ENCODE measurements around the gene SRGAP2C.
"Not testable (repeated sequence)": the region's sequence is repeated elsewhere in the genome, so short reads cannot be mapped to it uniquely, and the experiment has no call there.

The SRGAP2C gene

DNA sequence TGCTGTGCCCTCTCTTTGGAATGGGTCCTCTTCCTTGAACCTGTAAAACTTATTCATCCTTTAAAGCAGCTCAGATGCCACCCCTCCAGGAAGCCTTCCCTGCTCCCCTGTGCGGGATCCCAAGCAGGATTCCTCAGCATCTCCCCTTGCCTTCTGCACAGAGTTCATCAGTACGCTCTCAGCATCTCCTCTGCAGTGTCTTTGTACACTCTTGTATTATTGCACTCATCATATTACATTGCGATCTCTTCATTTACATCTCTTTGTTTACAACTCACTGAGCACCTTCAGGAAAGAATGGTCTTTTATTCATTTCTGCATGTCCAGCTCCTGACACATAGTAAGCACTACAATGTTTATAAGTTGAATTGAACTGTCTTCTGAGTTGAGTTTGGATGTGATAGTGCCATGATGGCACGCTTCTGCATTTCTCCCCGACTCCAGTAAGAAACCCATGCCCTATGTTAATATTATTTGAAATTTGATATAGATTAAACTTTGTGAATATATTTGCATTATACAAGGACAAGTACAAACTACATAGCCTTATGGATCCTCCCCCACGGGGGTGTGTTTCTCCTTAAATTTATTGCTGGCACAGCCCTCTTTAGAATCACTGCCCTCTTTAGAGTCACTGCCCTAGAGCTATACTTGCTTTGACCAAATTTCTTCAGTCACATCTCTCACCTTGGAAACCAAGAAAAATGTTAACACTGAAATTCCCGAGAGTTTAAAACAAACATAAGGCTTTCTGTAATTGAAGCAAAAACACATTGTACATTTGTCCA, 12.5 kb downstream of the SRGAP2C start:
- H3K9me3 ChIP-seq (ENCODE audit: control insufficient read depth, low read depth, low read length); H3K4me1 ChIP-seq (ENCODE audit: control insufficient read depth, low read depth, low read length); H3K36me3 ChIP-seq (ENCODE audit: control insufficient read depth, low read depth, low read length); H3K27me3 ChIP-seq (ENCODE audit: control insufficient read depth, insufficient read depth, low read length); H3K4me3 ChIP-seq (ENCODE audit: low read length); H3K27ac ChIP-seq (ENCODE audit: low read length); H3K9ac ChIP-seq (ENCODE audit: low read length): not testable (repeated sequence)

DNA sequence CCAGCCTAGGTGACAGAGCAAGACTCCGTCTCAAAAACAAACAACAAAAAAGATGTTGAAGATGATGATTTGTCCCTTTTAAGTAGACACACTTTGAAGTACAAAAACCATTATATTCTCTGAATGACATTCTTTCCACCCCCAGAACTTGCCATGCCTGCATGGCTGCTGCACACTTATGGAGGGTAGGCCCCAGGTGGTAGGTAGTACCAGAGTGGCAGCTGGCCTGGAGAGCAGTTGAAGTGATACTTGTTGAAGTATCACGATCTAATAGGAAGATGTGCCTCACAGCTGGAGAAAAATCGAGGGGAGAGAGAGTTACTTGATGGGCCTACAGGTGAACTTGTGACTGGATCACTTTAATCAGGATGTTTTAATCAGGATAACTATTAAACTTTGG, 15.0 kb downstream of the SRGAP2C start:
- not testable (repeated sequence) for H3K4me3 ChIP-seq (ENCODE audit: low read length); H3K9me3 ChIP-seq (ENCODE audit: control insufficient read depth, low read depth, low read length); H3K27ac ChIP-seq (ENCODE audit: low read length); H3K36me3 ChIP-seq (ENCODE audit: control insufficient read depth, low read depth, low read length); H3K9ac ChIP-seq (ENCODE audit: low read length); H3K4me1 ChIP-seq (ENCODE audit: control insufficient read depth, low read depth, low read length); H3K27me3 ChIP-seq (ENCODE audit: control insufficient read depth, insufficient read depth, low read length)

DNA sequence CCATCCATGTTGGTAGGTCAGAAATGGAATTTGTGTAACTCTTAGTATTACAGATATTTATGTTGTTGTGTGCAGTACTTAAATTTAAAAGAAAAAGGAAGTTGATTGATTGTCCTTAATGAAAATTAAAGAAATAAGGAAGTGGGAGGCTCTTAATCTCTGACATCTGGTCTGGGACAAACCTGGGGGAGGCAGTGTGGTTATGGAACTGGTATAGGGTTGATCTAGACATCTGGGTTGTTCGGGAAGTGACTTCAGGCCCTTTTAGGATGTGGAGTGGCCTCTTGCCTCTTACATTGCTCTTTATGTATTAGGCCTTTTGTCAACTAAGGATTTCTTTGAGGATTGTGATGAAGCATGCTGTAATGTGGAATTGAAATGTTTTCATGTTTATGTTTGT, 15.5 kb downstream of the SRGAP2C start:
- not testable (repeated sequence) for H3K27me3 ChIP-seq (ENCODE audit: control insufficient read depth, insufficient read depth, low read length); H3K27ac ChIP-seq (ENCODE audit: low read length); H3K4me1 ChIP-seq (ENCODE audit: control insufficient read depth, low read depth, low read length); H3K9me3 ChIP-seq (ENCODE audit: control insufficient read depth, low read depth, low read length); H3K36me3 ChIP-seq (ENCODE audit: control insufficient read depth, low read depth, low read length); H3K4me3 ChIP-seq (ENCODE audit: low read length); H3K9ac ChIP-seq (ENCODE audit: low read length)

- not testable (repeated sequence) for H3K27ac ChIP-seq (ENCODE audit: low read length); H3K36me3 ChIP-seq (ENCODE audit: control insufficient read depth, low read depth, low read length); H3K27me3 ChIP-seq (ENCODE audit: control insufficient read depth, insufficient read depth, low read length); H3K4me1 ChIP-seq (ENCODE audit: control insufficient read depth, low read depth, low read length); H3K9ac ChIP-seq (ENCODE audit: low read length); H3K4me3 ChIP-seq (ENCODE audit: low read length); H3K9me3 ChIP-seq (ENCODE audit: control insufficient read depth, low read depth, low read length)
Observed at GRCh38 chr1:121200985-121201981, 16.5 kb downstream of the SRGAP2C start.

GRCh38 chr1:121202986-121203385, 18.2 kb downstream of the SRGAP2C start:
- not testable (repeated sequence) for H3K36me3 ChIP-seq (ENCODE audit: control insufficient read depth, low read depth, low read length); H3K9ac ChIP-seq (ENCODE audit: low read length); H3K4me3 ChIP-seq (ENCODE audit: low read length); H3K27ac ChIP-seq (ENCODE audit: low read length); H3K9me3 ChIP-seq (ENCODE audit: control insufficient read depth, low read depth, low read length); H3K4me1 ChIP-seq (ENCODE audit: control insufficient read depth, low read depth, low read length); H3K27me3 ChIP-seq (ENCODE audit: control insufficient read depth, insufficient read depth, low read length)

DNA sequence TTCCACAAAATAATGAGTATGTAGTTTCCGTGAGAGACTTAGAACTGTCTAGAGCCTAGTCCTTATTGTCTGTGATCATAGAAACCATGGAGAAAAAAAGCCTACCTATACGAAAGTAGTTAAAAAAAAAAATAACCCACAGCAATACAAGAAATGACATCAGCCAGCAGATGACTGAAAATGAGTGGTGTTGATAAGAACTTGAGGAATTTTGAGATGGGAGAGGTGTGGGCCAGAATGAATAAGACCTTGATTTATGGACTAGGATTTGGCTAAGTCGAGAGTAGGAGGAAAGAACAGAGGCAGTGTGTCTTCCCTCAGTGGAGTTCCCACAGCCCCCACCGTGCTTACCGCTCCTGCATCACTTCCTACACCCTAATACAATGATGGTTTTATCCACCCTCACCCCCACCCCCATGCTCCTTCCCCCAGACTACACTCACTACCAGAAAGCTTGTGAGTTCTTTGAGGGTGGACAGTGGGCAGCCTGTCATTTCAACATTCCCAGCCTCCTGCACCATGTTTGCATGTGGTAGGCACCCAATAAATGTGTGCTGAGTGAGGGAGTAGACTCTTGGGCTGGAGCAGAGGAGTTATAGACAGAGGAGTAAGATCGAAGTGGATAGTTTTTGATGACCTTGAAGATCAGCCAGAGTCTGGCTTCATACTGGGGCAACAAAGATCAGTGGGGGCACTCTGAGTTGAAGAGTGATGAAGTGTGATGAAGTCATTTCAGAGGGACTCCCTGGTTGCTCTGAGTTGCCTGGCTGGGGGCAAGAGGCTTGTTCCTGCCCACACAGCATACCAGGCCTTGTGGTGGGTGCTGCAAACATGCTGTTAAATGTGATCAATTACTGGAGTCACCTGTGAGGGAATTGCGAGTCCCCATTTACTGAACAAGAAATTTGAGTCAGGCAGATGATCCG, 21.3 kb downstream of the SRGAP2C start:
- H3K27ac ChIP-seq (ENCODE audit: low read length); H3K4me3 ChIP-seq (ENCODE audit: low read length); H3K9me3 ChIP-seq (ENCODE audit: control insufficient read depth, low read depth, low read length); H3K36me3 ChIP-seq (ENCODE audit: control insufficient read depth, low read depth, low read length); H3K9ac ChIP-seq (ENCODE audit: low read length); H3K27me3 ChIP-seq (ENCODE audit: control insufficient read depth, insufficient read depth, low read length); H3K4me1 ChIP-seq (ENCODE audit: control insufficient read depth, low read depth, low read length): not testable (repeated sequence)

DNA sequence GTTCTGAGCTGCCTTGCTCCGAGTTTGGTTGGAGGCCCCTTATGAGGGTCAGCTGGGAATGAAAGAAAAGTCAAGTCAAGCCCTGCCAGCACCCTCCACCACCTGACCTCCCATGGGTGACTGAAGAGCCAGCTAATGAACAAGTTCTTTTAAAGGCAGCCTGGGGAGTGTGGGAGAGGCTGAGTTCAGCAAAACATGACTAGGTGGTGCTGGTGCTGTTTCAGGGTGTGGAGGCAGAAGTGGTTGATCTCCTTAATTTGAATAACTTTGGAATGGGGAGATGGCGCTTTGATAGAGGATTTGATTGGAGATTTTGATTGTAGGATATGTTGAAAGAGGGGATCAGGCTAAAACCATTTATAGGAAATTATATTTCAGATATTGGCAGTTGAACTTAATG, 22.6 kb downstream of the SRGAP2C start:
- H3K4me3 ChIP-seq (ENCODE audit: low read length); H3K27ac ChIP-seq (ENCODE audit: low read length); H3K9ac ChIP-seq (ENCODE audit: low read length); H3K9me3 ChIP-seq (ENCODE audit: control insufficient read depth, low read depth, low read length); H3K36me3 ChIP-seq (ENCODE audit: control insufficient read depth, low read depth, low read length); H3K4me1 ChIP-seq (ENCODE audit: control insufficient read depth, low read depth, low read length); H3K27me3 ChIP-seq (ENCODE audit: control insufficient read depth, insufficient read depth, low read length): not testable (repeated sequence)

DNA sequence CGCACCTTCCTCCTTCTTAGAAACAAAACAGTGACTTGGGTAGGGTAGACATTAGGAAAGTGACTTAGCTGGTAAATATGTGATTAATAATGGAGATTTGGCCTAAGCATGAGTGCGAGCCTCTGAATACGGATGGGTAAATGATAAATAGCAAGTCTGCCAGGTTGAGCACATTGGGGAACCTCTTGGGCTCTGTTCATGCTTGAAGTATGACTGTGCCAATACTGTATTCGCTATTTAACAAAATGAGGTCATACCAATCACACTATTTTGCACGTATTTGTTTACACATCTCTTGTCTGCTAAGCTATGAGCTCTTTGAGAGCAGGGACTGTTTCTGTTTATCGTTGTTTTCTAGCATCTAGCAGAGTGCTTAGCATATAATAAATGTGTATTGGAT, 23.6 kb downstream of the SRGAP2C start:
- not testable (repeated sequence) for H3K4me3 ChIP-seq (ENCODE audit: low read length); H3K4me1 ChIP-seq (ENCODE audit: control insufficient read depth, low read depth, low read length); H3K27me3 ChIP-seq (ENCODE audit: control insufficient read depth, insufficient read depth, low read length); H3K9ac ChIP-seq (ENCODE audit: low read length); H3K9me3 ChIP-seq (ENCODE audit: control insufficient read depth, low read depth, low read length); H3K27ac ChIP-seq (ENCODE audit: low read length); H3K36me3 ChIP-seq (ENCODE audit: control insufficient read depth, low read depth, low read length)

GRCh38 chr1:121210778-121211177, 26.0 kb downstream of the SRGAP2C start:
- H3K4me1 ChIP-seq (ENCODE audit: control insufficient read depth, low read depth, low read length); H3K27me3 ChIP-seq (ENCODE audit: control insufficient read depth, insufficient read depth, low read length); H3K36me3 ChIP-seq (ENCODE audit: control insufficient read depth, low read depth, low read length); H3K4me3 ChIP-seq (ENCODE audit: low read length); H3K27ac ChIP-seq (ENCODE audit: low read length); H3K9me3 ChIP-seq (ENCODE audit: control insufficient read depth, low read depth, low read length); H3K9ac ChIP-seq (ENCODE audit: low read length): not testable (repeated sequence)

DNA sequence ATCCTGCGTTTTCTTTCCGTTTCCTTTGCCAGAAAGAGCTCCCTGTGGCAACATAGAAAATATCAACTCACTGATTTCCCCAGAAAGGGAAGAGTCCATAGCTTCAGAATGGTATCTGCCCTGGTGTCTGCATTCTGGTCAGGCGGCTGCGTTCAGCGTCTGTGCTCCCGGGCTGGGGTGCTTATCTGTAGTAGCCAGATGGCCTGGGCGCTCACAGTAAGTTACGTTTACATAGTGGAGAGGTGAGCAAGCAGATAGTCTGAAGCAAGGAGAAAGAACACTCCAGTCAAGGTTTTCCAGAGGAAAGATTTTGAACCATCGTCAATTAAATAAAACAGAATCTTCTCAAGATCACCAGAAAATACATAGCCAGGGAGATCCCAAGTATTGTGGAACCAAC, 28.7 kb downstream of the SRGAP2C start:
- H3K4me3 ChIP-seq (ENCODE audit: low read length); H3K9ac ChIP-seq (ENCODE audit: low read length); H3K36me3 ChIP-seq (ENCODE audit: control insufficient read depth, low read depth, low read length); H3K9me3 ChIP-seq (ENCODE audit: control insufficient read depth, low read depth, low read length); H3K27me3 ChIP-seq (ENCODE audit: control insufficient read depth, insufficient read depth, low read length); H3K27ac ChIP-seq (ENCODE audit: low read length); H3K4me1 ChIP-seq (ENCODE audit: control insufficient read depth, low read depth, low read length): not testable (repeated sequence)

DNA sequence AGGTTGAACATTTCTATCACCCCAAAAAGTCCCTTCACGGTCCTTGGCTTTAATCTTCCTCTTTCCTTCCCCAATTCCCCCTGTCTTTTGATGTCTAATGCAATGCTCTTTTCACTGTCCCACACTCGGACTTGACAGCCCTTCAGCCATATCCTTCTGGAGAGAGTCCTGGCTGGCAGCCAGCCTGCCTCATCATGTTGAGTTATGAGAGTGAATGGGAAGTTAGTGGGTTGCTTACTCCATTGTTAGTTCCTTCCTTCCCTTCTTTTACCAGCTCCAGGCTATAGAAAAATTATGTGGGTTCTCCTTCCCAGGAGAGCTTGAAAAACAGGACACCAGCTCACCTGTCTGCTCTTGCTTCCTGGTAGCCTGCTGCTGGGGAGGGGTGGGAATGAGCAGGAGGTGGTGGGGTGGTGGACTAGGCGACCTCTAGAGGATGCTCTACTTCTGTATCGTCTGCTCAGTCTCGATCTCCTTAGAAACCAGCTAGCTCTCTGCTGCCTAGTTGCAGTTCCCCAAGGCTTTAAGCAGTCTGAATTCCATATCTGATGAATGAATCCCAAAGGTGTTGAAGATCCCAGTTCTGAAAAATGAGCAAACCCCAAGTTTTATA, 29.9 kb downstream of the SRGAP2C start:
- not testable (repeated sequence) for H3K9ac ChIP-seq (ENCODE audit: low read length); H3K4me3 ChIP-seq (ENCODE audit: low read length); H3K27me3 ChIP-seq (ENCODE audit: control insufficient read depth, insufficient read depth, low read length); H3K36me3 ChIP-seq (ENCODE audit: control insufficient read depth, low read depth, low read length); H3K4me1 ChIP-seq (ENCODE audit: control insufficient read depth, low read depth, low read length); H3K27ac ChIP-seq (ENCODE audit: low read length); H3K9me3 ChIP-seq (ENCODE audit: control insufficient read depth, low read depth, low read length)

Measured in iPS-18a (cell line).